HG03469 (cell line): ENCODE data around the gene PTPRM.

Experiments used
- ATAC-seq: cut with Tn5 transposase; IDR thresholded peaks from one replicate; pipeline ENCODE4 v1.9.1; 2021; ENCODE audit warnings: mild to moderate bottlenecking, moderate library complexity, moderate number of reproducible peaks; ENCODE audit not compliant: unreplicated experiment

The PTPRM gene

DNA sequence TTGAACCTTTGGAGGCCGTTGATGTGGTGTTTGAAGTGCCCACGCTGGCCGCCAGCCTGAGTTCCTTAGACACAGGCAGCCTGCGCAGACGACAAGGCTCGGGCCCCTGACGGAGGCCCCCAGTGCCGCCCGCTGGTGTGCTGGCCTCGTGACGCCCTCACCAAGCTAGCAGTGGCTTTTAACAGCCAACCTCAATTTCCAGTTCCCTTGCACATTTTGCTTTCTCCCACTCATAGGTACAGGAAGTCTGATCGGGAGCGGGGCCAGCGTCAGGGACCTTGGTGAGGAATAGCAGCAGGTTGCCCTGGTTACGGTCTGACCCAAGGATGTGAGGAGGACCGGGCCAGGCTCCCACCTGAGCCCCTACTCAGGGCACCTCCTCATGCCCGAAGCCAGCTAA is 834.5 kb downstream of the PTPRM start:
- ATAC-seq = no peak

- no peak for ATAC-seq
Observed at GRCh38 chr18:8402237-8402636, 835.1 kb downstream of the PTPRM start.

GRCh38 chr18:8403713-8404112 is 836.6 kb downstream of the PTPRM start:
- ATAC-seq = no peak

- ATAC-seq = no peak
Observed at GRCh38 chr18:8406186-8406867, 839.2 kb downstream of the PTPRM start.

DNA sequence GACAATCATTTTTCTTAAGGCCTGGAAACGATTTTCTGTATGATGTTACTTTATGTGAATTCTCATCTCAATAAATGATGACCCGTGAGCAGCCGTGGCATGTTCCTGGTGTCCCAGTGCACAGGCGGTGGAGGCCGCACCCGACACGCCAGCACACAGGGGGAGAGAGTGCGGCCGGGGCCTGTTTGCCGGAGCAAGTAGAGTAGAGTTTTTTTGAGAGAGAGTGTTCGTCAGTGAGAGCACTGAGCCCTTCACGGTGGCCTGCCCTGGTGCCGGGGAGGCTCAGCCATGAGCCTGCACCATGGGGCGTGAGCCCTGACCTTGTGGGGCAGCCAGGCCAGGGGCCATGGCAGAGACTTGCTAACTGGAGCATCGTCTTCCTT is 839.7 kb downstream of the PTPRM start:
- no peak for ATAC-seq

GRCh38 chr18:8409151-8409550 is 842.0 kb downstream of the PTPRM start:
- no peak for ATAC-seq

GRCh38 chr18:8411492-8411891 is 844.4 kb downstream of the PTPRM start:
- no peak for ATAC-seq

- no peak for ATAC-seq
Observed at GRCh38 chr18:8412117-8412516, 845.0 kb downstream of the PTPRM start.

DNA sequence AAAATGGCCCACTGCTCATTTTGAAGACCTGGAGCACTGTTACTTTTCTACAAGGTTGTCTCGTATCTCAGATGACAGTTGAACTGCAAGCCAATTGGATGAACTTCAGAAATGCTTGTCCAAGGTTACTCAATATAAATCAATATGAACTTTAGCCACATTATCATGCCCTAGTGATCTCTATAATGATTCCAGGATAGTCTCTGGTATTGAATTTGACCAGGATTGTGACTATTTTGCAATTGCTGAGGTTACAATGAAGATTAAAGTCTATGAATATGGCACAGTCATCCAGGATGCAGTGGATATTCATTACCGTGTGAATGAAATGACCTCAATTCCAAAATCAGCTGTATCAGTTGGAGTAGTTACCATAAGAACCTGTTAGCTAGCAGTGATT is 846.1 kb downstream of the PTPRM start:
- ATAC-seq = no peak

DNA sequence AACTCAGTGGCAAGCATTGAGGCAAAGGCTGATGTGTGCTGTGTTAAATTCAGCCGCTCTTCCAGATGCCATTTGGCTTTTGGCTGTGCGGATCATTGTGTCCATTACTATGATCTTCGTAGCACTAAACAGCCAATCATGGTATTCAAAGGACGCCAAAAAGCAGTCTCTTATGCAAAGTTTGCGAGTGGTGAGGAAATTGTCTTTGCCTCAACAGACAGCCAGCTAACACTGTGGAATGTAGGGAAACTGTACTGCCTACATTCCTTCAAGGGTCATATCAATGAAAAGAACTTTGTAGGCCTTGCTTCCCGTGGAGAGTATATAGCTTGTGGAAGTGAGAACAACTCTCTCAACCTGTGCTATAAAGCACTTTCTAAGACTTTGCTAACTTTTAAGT is 846.6 kb downstream of the PTPRM start:
- ATAC-seq = no peak

DNA sequence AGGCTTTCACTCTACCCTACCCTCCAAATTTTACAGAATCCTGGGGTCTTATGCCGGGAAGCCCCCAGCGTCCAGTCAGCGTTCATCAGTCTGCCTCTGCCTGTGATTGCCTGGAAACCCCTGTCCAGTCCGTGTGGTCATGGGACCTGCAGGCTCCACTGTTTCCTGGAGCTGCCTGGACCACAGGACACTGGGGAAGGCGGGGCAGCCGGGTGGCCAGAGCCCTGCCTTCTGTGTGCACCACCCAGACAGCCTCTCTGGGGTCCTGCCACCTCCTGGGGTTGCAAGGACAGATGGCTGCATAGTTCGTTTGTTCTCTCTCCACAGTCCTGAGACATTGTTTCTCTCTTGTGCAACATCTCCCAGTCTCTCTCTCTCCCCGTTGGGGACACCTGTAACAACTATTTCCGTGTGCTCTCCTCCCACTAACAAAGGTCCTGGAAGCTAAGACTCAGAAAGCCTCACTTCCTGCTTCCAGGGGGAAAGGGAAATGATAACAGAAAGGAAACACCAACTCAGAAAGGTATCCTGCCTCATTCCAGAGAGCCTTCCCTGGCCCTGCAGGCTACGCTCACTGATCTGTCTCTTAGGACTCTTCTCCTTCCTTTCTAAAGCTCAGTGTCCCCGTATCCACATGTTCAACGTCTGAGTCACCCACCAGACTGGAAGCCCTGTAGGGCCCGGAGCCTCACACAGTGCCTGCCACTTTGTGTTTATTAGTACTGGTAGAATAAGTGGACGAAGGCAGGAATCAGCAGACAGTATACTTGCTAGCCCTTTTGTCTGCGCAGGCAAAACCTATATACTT is 849.3 kb downstream of the PTPRM start:
- no peak for ATAC-seq

GRCh38 chr18:8422391-8422790 is 855.3 kb downstream of the PTPRM start:
- no peak for ATAC-seq

- no peak for ATAC-seq
Observed at GRCh38 chr18:8423051-8423557, 856.0 kb downstream of the PTPRM start.

- ATAC-seq = no peak
Observed at GRCh38 chr18:8424481-8424880, 857.4 kb downstream of the PTPRM start.

DNA sequence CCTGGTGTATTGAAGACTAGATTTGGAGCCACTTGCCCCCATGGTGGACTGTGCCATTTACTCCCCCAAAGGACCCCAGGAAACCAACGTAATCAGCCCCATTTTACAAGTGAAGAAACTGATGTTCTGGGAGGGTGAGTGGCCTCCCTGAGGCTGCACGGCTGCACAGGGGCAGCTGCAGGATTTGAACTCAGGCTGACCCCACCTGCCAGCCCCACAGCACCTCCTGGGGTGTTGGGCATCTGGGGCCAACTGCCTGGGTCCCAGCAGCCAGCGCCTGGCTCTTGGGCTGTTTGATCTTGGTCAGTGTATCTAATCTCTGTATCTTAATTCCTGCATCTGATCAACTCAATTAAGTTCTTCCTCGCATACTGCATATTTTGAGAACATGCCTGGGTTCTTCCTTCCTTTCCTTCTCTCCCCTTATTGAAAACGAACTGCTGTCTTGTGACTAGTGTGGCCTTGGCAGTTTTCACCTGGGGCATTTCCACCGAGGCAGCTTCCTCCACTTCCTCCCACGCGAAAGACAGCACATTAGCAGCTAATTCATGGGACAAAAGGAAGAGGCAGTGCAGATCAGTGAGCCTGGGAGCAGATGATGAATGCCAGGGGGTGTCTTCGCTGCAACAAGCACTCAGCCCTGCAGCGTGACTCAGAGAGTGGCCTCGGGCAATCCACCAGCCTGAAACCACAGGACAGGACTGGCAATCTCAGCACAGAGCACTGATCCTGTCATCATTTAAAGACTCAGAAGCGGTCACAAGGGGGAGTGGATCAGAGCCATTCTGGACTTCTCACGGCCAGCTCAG is 858.0 kb downstream of the PTPRM start:
- no peak for ATAC-seq

- no peak for ATAC-seq
Observed at GRCh38 chr18:8426401-8426800, 859.3 kb downstream of the PTPRM start.

- no peak for ATAC-seq
Observed at GRCh38 chr18:8427339-8427738, 860.2 kb downstream of the PTPRM start.

- no peak for ATAC-seq
Observed at GRCh38 chr18:8428951-8429350, 861.8 kb downstream of the PTPRM start.

GRCh38 chr18:8431036-8431435 is 863.9 kb downstream of the PTPRM start:
- ATAC-seq = no peak

- ATAC-seq = no peak
Observed at GRCh38 chr18:8433323-8433722, 866.2 kb downstream of the PTPRM start.

DNA sequence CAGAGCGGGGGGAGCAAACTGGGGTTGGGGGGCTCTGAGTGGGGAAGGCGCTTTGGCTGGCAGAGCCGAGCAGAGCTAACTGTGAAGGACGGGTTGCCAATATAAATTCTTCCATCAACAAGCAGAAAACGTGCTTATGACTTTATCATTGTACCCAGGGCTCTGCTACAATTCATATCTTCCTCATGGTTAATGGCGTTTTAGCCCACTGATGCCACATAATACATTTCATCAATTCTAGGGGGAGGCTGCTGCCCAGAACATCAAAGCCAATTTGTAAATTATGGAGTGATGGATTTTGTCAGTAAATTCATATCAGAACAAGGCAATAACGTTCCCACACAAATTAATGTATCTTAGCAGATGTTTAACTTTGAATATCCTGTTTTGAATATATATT is 866.7 kb downstream of the PTPRM start:
- ATAC-seq = no peak
